CD4-positive, alpha-beta T cell (primary cell): ENCODE results near the gene HS6ST3. TPM values are rescaled to one million over a fixed set of nuclear protein-coding genes. Genes with fewer than 3 reads are reported as not detected.

ENCODE experiments used
- ATAC-seq: fragments of 200-7000 bp; cut with Tn5 transposase; one replicate; pipeline ENCODE4 v1.10.0; 2022; ENCODE audit warnings: mild to moderate bottlenecking; ENCODE audit not compliant: poor library complexity
- CTCF ChIA-PET: fragments of 350-600 bp; sonication (Branson Sonifier 250); formaldehyde crosslinking; loops from one replicate; lab custom pipeline; 2021; ENCODE audit warnings: antibody characterized with exemption, inconsistent platforms; lab: Charles Lee
- POLR2A ChIA-PET: fragments of 350-600 bp; sonication (Branson Sonifier 250); formaldehyde crosslinking; loops from one replicate; lab custom pipeline; 2021; ENCODE audit warnings: antibody characterized with exemption, inconsistent platforms; lab: Charles Lee
- DNase-seq, 14 experiments: peaks; one replicate each; pipeline ENCODE4 v3.0.0-alpha.2; 2013 to 2020; ENCODE audit warnings: mixed read lengths in 2 of 14
- H3K27ac ChIP-seq, 2 donors: one replicate each; pipeline versions ENCODE4 v1.5.1 to v1.7.0; 2013; ENCODE audit warnings: low read length in 2 of 2, low read depth in 1 of 2, mild to moderate bottlenecking in 1 of 2
- H3K27me3 ChIP-seq, 2 experiments: 1 replicate in 1 of 2; 2 replicates in 1 of 2; pipeline versions ENCODE4 v1.6.1 to v1.7.0; 2013; ENCODE audit warnings: low read length in 2 of 2, control low read depth in 1 of 2, mild to moderate bottlenecking in 1 of 2, moderate library complexity in 1 of 2; ENCODE audit not compliant: insufficient read depth in 2 of 2, control insufficient read depth in 1 of 2
- H3K36me3 ChIP-seq: one replicate; pipeline ENCODE4 v1.6.1; 2013; ENCODE audit warnings: low read length, control low read depth; ENCODE audit not compliant: insufficient read depth
- H3K4me1 ChIP-seq: one replicate; pipeline ENCODE4 v1.6.1; 2013; ENCODE audit warnings: low read length, control low read depth; ENCODE audit not compliant: insufficient read depth
- H3K4me3 ChIP-seq: one replicate; pipeline ENCODE4 v1.5.1; 2013; ENCODE audit warnings: mild to moderate bottlenecking, low read length, moderate library complexity
- H3K9me3 ChIP-seq, 2 experiments: 1 replicate in 1 of 2; 2 replicates in 1 of 2; pipeline versions ENCODE4 v1.6.1 to v1.7.0; 2013; ENCODE audit warnings: low read length in 2 of 2, mild to moderate bottlenecking in 2 of 2, control low read depth in 1 of 2, moderate library complexity in 1 of 2; ENCODE audit not compliant: control insufficient read depth in 1 of 2, insufficient read depth in 1 of 2
- H3K27ac Mint-ChIP-seq: one replicate; pipeline ENCODE4 v1.8.0; 2020; ENCODE audit warnings: mixed read lengths
- H3K27me3 Mint-ChIP-seq: one replicate; pipeline ENCODE4 v1.8.0; 2021; ENCODE audit warnings: mixed read lengths
- H3K36me3 Mint-ChIP-seq: one replicate; pipeline ENCODE4 v1.8.0; 2021; ENCODE audit warnings: low read depth, mixed read lengths
- H3K4me1 Mint-ChIP-seq: one replicate; pipeline ENCODE4 v1.8.0; 2021; ENCODE audit warnings: low read depth, mixed read lengths
- H3K4me3 Mint-ChIP-seq: one replicate; pipeline ENCODE4 v1.8.0; 2020; ENCODE audit warnings: mild to moderate bottlenecking, mixed read lengths
- H3K9me3 Mint-ChIP-seq: one replicate; pipeline ENCODE4 v1.8.0; 2020; ENCODE audit warnings: mixed read lengths
- CTCF ChIP-seq: fragments of 200-600 bp; IDR thresholded peaks from one replicate; pipeline ENCODE4 v1.8.0; 2022; ENCODE audit warnings: antibody characterized with exemption, mild to moderate bottlenecking
- intact Hi-C, 2 experiments: fragments of 100-400 bp; cut with DNase I in 1 of 2; cut with micrococcal nuclease in 1 of 2; formaldehyde crosslinking; loops; one replicate each; pipeline versions ENCODE4 v1.15.1 to v1.9.0; 2023 to 2025; cut with DNase I, micrococcal nuclease
- total RNA-seq, 174 experiments: library from RNA in 2 of 174; stranded (reverse) in 2 of 174; gene quantifications; one replicate each; pipeline ENCODE4 v1.2.3 and lab custom pipeline; 2021 to 2026

Gene HS6ST3
- total RNA-seq, 2 experiments from 2014 or later, result not detected

- TF ChIP-seq CTCF, result no peak
- Mint-ChIP-seq H3K36me3 (no peaks in the 10 kb centered on the region), H3K9me3 (peaks cover 14% of the 10 kb centered on the region), H3K27me3 (no peaks in the 10 kb centered on the region), H3K4me1 (no peaks in the 10 kb centered on the region), H3K27ac (no peak overlapping the region), H3K4me3 (no peak overlapping the region)
- ATAC-seq (no peak), DNase-seq (no peak)
- intact Hi-C loops, result no loop called here
- CTCF ChIA-PET, result no interaction called here
- Histone ChIP-seq H3K27me3 (no peaks in the 10 kb centered on the region), H3K9me3 (no peaks in the 10 kb centered on the region), H3K27ac (no peak overlapping the region), H3K4me3 (no peak overlapping the region), H3K36me3 (no peaks in the 10 kb centered on the region), H3K4me1 (no peaks in the 10 kb centered on the region)
- POLR2A ChIA-PET, result no interaction called here
Observed at GRCh38 chr13:96646101-96646500, 556.2 kb downstream of the HS6ST3 start.

- Histone ChIP-seq H3K4me1 (no peaks in the 10 kb centered on the region), H3K27ac (no peak overlapping the region), H3K36me3 (no peaks in the 10 kb centered on the region), H3K9me3 (no peaks in the 10 kb centered on the region), H3K27me3 (no peaks in the 10 kb centered on the region), H3K4me3 (no peak overlapping the region)
- no peak for DNase-seq
- ATAC-seq, result no peak
- Mint-ChIP-seq H3K36me3 (no peaks in the 10 kb centered on the region), H3K9me3 (peaks cover 10% of the 10 kb centered on the region), H3K27ac (no peak overlapping the region), H3K4me1 (no peaks in the 10 kb centered on the region), H3K4me3 (no peak overlapping the region), H3K27me3 (no peaks in the 10 kb centered on the region)
- no peak for TF ChIP-seq CTCF
- POLR2A ChIA-PET, result no interaction called here
- CTCF ChIA-PET, result no interaction called here
- intact Hi-C loops, result no loop called here
Observed at GRCh38 chr13:96646515-96647211, 556.8 kb downstream of the HS6ST3 start.

DNA sequence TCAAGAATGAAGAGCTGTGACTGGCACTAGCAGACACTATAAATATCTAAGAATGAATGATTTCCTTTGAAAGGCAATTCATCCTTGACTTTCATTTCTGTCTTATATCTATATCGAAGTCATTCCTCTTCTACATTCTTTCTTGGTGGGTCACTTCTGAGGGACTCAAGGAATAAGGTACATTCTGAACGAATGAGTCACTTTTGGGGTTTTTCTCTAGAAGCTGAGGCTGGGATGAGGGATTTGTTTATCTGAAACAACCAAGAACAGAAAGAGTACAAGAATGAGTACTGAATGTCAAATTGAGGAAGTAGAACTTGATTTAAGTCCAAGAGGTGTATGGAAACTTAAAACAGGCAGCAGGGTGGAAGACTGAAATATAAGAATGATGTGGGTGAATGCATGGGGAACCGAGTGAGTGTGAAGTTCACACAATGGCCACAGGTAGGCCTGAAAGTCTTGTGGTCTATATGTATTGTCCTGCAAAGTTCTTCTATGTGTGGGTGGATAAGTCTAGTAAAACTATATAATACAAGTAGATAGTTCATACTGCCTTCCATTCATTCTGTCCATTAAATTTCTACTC is 560.5 kb downstream of the HS6ST3 start:
- H3K4me1 Mint-ChIP-seq, result no peaks in the 10 kb centered on the region
- no peak overlapping the region for H3K4me3 ChIP-seq
- H3K9me3 ChIP-seq, result no peaks in the 10 kb centered on the region
- H3K36me3 ChIP-seq, result no peaks in the 10 kb centered on the region
- CTCF ChIA-PET, result no interaction called here
- DNase-seq (no peak), ATAC-seq (no peak)
- H3K27ac Mint-ChIP-seq, result no peak overlapping the region
- H3K4me1 ChIP-seq, result no peaks in the 10 kb centered on the region
- H3K9me3 Mint-ChIP-seq, result peaks cover 7% of the 10 kb centered on the region
- POLR2A ChIA-PET, result no interaction called here
- H3K36me3 Mint-ChIP-seq, result no peaks in the 10 kb centered on the region
- no peak for TF ChIP-seq CTCF
- H3K27ac ChIP-seq, result no peak overlapping the region
- no peaks in the 10 kb centered on the region for H3K27me3 Mint-ChIP-seq
- intact Hi-C loops, result no loop called here
- H3K27me3 ChIP-seq, result no peaks in the 10 kb centered on the region
- H3K4me3 Mint-ChIP-seq, result no peak overlapping the region
